Measurements from ENCODE around the gene ABCG4. TPM values are rescaled to one million over a fixed set of nuclear protein-coding genes. Genes with fewer than 3 reads are reported as not detected.

ABCG4 gene
- total and polyA plus RNA-seq, 2 of the 8 experiments (the other 6 are each of a cell fraction or from before 2014, with no cell fraction given) = 1.8 to 2.3 TPM

DNA sequence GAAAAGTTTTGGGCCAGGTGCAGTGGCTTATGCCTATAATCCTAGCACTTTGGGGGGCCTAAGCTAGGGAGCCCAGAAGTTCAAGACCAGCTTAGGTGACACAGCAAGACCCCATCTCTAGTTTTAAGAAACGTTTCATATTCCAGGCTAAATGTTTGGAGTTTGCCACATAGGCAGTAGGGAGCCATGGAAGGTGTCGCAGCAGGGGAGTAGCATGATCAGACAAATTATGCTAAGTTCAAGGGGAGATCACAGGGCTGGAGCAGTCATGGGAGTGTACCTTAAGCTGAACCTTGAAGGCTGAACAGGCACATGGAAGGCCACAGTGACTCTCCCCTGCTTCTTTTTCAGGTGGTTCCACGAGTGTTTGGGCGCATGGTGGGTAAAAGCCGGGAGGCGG is 30.5 kb downstream of the ABCG4 start:
- Histone ChIP-seq H3K79me2 (ENCODE audit: control insufficient read depth in 1 of 2, insufficient read depth in 2 of 2, low read length in 2 of 2) (no peaks in the 10 kb centered on the region), H3K27ac (ENCODE audit: low read depth, low read length) (no peak overlapping the region), H2BK20ac (ENCODE audit: low read length) (no peak overlapping the region), H4K91ac (replicated peaks; ENCODE audit: insufficient read length, low read length) (no peak overlapping the region), H3K4me3 (ENCODE audit: extremely low read depth in 1 of 4, insufficient read depth in 2 of 4, low read depth in 3 of 4, low read length in 4 of 4) (no peak overlapping the region), H3K9ac (replicated peaks in 1 of 4; ENCODE audit: extremely low read depth in 1 of 4, low read depth in 3 of 4, low read length in 3 of 4) (no peak overlapping the region), H2BK120ac (replicated peaks; ENCODE audit: low read depth, low read length) (no peak overlapping the region), H3K4me1 (replicated peaks in 1 of 4; ENCODE audit: control insufficient read depth in 3 of 4, insufficient read depth in 4 of 4, low read length in 3 of 4) (no peaks in the 10 kb centered on the region), H3K18ac (ENCODE audit: extremely low read depth, low read length) (no peak overlapping the region), H3K4ac (replicated peaks; ENCODE audit: insufficient read length, low read depth, low read length) (no peak overlapping the region), H2BK15ac (ENCODE audit: low read length) (no peak overlapping the region), H2BK5ac (ENCODE audit: low read depth, low read length) (no peak overlapping the region), H3K79me1 (ENCODE audit: low read depth, low read length) (no peaks in the 10 kb centered on the region), H3K27me3 (replicated peaks in 1 of 4; ENCODE audit: control insufficient read depth in 3 of 4, extremely low read depth in 1 of 4, insufficient read depth in 3 of 4, low read length in 3 of 4) (no peaks in the 10 kb centered on the region), H2AFZ (ENCODE audit: low read length) (no peak overlapping the region), H2AK5ac (ENCODE audit: low read depth, low read length) (no peak overlapping the region), H3K23me2 (ENCODE audit: low read depth, low read length) (no peaks in the 10 kb centered on the region), H3K23ac (ENCODE audit: insufficient read length) (no peak overlapping the region), H4K8ac (ENCODE audit: extremely low read depth, insufficient read depth, low read length) (no peak overlapping the region), H3K9me3 (ENCODE audit: insufficient read depth in 2 of 2, low read depth in 1 of 2, low read length in 1 of 2) (no peaks in the 10 kb centered on the region), H3K56ac (replicated peaks; ENCODE audit: insufficient read length, low read depth, low read length) (no peak overlapping the region), H3K36me3 (ENCODE audit: control insufficient read depth in 2 of 4, insufficient read depth in 4 of 4, low read length in 3 of 4) (peaks cover 0 to 3% (median 0%) of the 10 kb centered on the region in 4 experiments; a peak in 2 of 8 replicates), H3K14ac (ENCODE audit: insufficient read length) (no peak overlapping the region), H3K4me2 (ENCODE audit: insufficient read depth in 1 of 2, low read depth in 2 of 2, low read length in 2 of 2) (no peak overlapping the region), H2BK12ac (ENCODE audit: low read depth, low read length) (no peak overlapping the region), H4K20me1 (replicated peaks in 1 of 2; ENCODE audit: control insufficient read depth in 1 of 2, insufficient read depth in 2 of 2, low read length in 2 of 2) (peaks cover 0 to 6% of the 10 kb centered on the region in 2 experiments), H4K5ac (ENCODE audit: insufficient read length, low read depth, low read length) (no peak overlapping the region)
- FAIRE-seq (no peak), DNase-seq (ENCODE audit: low read depth in 1 of 2, low spot score in 2 of 2) (no peak)
- ChIA-PET POLR2A (ENCODE audit: partially characterized antibody) (interaction anchor here (1.0 to 1.6 kb wide), 2 partner anchors 11 to 136 kb away, joined by 3 to 4 read pairs; partner anchors contain the start of gene NLRX1), CTCF (ENCODE audit: partially characterized antibody) (interaction anchor here (0.7 to 24.3 kb wide), 8 partner anchors 10 to 145 kb away, joined by 3 to 389 read pairs (median 4); partner anchors contain the start of gene ABCG4)
- WGBS, 2 experiments (ENCODE audit: extremely low coverage in 1 of 2, insufficient coverage in 1 of 2, insufficient read length in 1 of 2, insufficient replicate concordance in 2 of 2, low coverage in 1 of 2, low lambda C conversion rate in 2 of 2, missing lambda C conversion rate in 1 of 2) = 92% methylated on average over 6 of the region's 6 CpGs; no CpG with 5 or more reads in 1 of the 2 experiments
- TF ChIP-seq TBP (IDR thresholded peaks at IDR 0.05; ENCODE audit: low read depth, low read length) (no peak), RBBP5 (IDR thresholded peaks at IDR 0.05; ENCODE audit: borderline replicate concordance, low read depth, low read length) (no peak), BACH1 (IDR thresholded peaks at IDR 0.05; ENCODE audit: low read length) (no peak), KDM1A (IDR thresholded peaks at IDR 0.05; ENCODE audit: borderline replicate concordance, low read length) (no peak), CBX8 (IDR thresholded peaks at IDR 0.05; ENCODE audit: borderline replicate concordance, low read depth, low read length) (no peak), SAP30 (IDR thresholded peaks at IDR 0.05; ENCODE audit: insufficient read depth, insufficient replicate concordance, low read length) (no peak), TAF1 (IDR thresholded peaks at IDR 0.05; ENCODE audit: low read depth, low read length) (no peak), KDM4A (IDR thresholded peaks at IDR 0.05; ENCODE audit: low read depth, low read length, severe bottlenecking) (no peak), HDAC6 (IDR thresholded peaks at IDR 0.05; ENCODE audit: low read depth, low read length) (no peak), MAFK (IDR thresholded peaks at IDR 0.05; ENCODE audit: low read depth, low read length) (no peak), RAD21 (IDR thresholded peaks at IDR 0.05 in 1 of 2, conservative IDR thresholded peaks at IDR 0.05 in 1 of 2; ENCODE audit: low read depth in 2 of 2, low read length in 2 of 2) (no peak), ASH2L (IDR thresholded peaks at IDR 0.05; ENCODE audit: low read length) (no peak), EZH2 (IDR thresholded peaks at IDR 0.05; ENCODE audit: low read depth, low read length, severe bottlenecking) (no peak), KDM5A (IDR thresholded peaks at IDR 0.05; ENCODE audit: low read length) (no peak)

Measured in H1 (cell line).